ENCODE measurements around the gene FOXP1.

Gene FOXP1

GRCh38 chr3:71114610-71115009 is 468.9 kb downstream of the FOXP1 start:
- no peak for TF ChIP-seq CTCF (conservative IDR thresholded peaks at IDR 0.05; ENCODE audit: control insufficient read depth, insufficient read depth, low read depth, low read length)
- peak; percentile 70 for DNase-seq (ENCODE audit: low read depth)
- H3K4me3 ChIP-seq (ENCODE audit: control insufficient read depth, low read depth, low read length) = no peak overlapping the region

GRCh38 chr3:71112576-71112975 is 471.0 kb downstream of the FOXP1 start:
- no peak for TF ChIP-seq CTCF (conservative IDR thresholded peaks at IDR 0.05; ENCODE audit: control insufficient read depth, insufficient read depth, low read depth, low read length)
- no peak for DNase-seq (ENCODE audit: low read depth)
- no peak overlapping the region for H3K4me3 ChIP-seq (ENCODE audit: control insufficient read depth, low read depth, low read length)

- TF ChIP-seq CTCF (conservative IDR thresholded peaks at IDR 0.05; ENCODE audit: control insufficient read depth, insufficient read depth, low read depth, low read length) = no peak
- H3K4me3 ChIP-seq (ENCODE audit: control insufficient read depth, low read depth, low read length) = no peak overlapping the region
- peak; percentile 97 for DNase-seq (ENCODE audit: low read depth)
These were observed 471.6 kb downstream of the FOXP1 start for GRCh38 chr3:71111784-71112440.

- no peak for DNase-seq (ENCODE audit: low read depth)
- no peak overlapping the region for H3K4me3 ChIP-seq (ENCODE audit: control insufficient read depth, low read depth, low read length)
- no peak for TF ChIP-seq CTCF (conservative IDR thresholded peaks at IDR 0.05; ENCODE audit: control insufficient read depth, insufficient read depth, low read depth, low read length)
These were observed 472.9 kb downstream of the FOXP1 start for GRCh38 chr3:71110385-71111222.

- H3K4me3 ChIP-seq (ENCODE audit: control insufficient read depth, low read depth, low read length) = no peak overlapping the region
- no peak for TF ChIP-seq CTCF (conservative IDR thresholded peaks at IDR 0.05; ENCODE audit: control insufficient read depth, insufficient read depth, low read depth, low read length)
- DNase-seq (ENCODE audit: low read depth) = no peak
These were observed 473.6 kb downstream of the FOXP1 start for GRCh38 chr3:71109977-71110285.

- peak overlapping the region; percentile 37 for H3K4me3 ChIP-seq (ENCODE audit: control insufficient read depth, low read depth, low read length)
- DNase-seq (ENCODE audit: low read depth) = peak; percentile 83
- no peak for TF ChIP-seq CTCF (conservative IDR thresholded peaks at IDR 0.05; ENCODE audit: control insufficient read depth, insufficient read depth, low read depth, low read length)
These were observed 474.1 kb downstream of the FOXP1 start for GRCh38 chr3:71109241-71109976.
